Measurements from ENCODE around the gene DCLK1.
"Not testable (repeated sequence)": the region's sequence is repeated elsewhere in the genome, so short reads cannot be mapped to it uniquely, and the experiment has no call there.

DCLK1 gene

GRCh38 chr13:36130552-36131221 is 495 bp downstream of the DCLK1 start:
- no peak for DNase-seq

DNA sequence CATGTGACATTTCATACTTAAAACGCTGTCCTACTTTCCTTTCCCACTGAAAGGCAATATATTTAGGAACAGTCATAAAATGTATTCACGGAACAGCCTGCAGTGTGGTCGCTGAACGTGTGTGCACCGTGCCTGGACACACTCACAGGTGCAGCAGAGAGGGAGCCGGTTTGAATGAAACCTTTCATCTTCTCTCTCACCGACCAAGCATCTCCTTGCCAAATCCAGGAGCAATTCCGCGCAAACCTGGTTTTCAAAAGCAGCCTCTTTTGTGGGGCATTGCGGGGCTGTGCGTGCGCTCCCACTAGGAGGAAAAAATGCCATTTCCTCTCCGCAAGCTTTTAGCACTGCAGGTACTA is 1.0 kb downstream of the DCLK1 start:
- no peak for DNase-seq

- DNase-seq = no peak
Measured at GRCh38 chr13:36129539-36129938, 1.6 kb downstream of the DCLK1 start.

GRCh38 chr13:36126491-36126890 is 4.7 kb downstream of the DCLK1 start:
- DNase-seq = no peak

GRCh38 chr13:36125841-36126240 is 5.3 kb downstream of the DCLK1 start:
- DNase-seq = no peak

GRCh38 chr13:36124236-36124822 is 6.9 kb downstream of the DCLK1 start:
- DNase-seq = no peak

- DNase-seq = no peak
Measured at GRCh38 chr13:36115306-36115705, 15.9 kb downstream of the DCLK1 start.

DNA sequence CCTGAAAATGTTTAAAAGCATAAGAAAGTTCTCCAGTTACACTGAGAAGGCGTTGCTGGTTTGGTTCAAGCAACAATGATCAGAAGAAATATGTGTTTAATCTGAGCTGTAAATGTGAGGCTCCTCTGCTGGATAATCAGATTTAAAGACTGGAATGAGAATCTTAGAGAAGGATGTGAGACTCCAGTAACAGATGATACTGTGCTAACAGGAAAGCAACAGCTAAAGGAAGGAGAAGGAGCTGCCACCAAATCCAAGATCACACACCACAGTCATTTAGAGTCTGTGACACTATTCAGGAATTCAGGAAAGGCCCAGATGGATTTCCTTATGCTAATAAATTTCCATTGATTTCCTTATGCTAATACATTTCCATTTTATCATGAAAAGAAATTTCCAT is 16.9 kb downstream of the DCLK1 start:
- DNase-seq = no peak

- no peak for DNase-seq
Measured at GRCh38 chr13:36108954-36109353, 22.2 kb downstream of the DCLK1 start.

- DNase-seq = no peak
Measured at GRCh38 chr13:36108342-36108741, 22.8 kb downstream of the DCLK1 start.

DNA sequence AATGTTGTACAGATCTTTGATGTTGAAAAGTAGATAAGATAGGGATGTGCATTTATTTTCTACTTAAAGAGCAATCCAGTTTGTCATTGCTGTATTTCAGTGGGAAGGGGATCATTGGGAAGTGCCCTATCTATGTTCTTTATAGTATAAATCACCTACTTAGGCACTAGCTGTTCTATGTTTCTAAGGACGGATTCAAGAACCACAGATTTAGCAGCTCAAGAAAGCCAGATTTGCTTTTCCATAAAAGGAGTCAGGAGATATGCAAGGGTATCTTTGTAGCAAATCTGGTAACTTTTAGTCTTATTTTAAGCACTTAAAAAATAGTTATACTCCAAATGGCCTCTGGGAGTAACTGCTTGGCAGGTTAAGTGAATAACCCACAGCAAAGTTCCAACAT is 23.7 kb downstream of the DCLK1 start:
- no peak for DNase-seq

DNA sequence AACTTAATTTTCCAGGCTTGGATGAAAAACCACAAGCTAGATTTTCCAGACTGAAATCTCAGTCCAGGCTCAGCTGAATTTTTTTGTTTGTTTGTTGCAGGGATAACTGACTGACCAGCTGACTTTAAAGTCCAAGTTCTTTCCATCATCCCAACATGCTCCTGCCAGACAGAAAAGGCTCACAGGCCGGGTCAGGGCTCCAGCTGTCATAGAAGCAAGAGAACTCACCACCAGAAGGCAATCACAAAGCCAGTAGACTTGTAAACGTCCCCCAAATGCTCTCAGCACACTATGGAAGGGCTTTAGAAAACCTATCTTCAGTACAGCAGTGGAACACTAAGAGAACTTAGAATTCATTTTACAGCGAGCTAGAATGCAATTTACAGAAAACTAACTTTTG is 25.5 kb downstream of the DCLK1 start:
- DNase-seq = no peak

GRCh38 chr13:36102721-36103120 is 28.5 kb downstream of the DCLK1 start:
- DNase-seq = no peak

DNA sequence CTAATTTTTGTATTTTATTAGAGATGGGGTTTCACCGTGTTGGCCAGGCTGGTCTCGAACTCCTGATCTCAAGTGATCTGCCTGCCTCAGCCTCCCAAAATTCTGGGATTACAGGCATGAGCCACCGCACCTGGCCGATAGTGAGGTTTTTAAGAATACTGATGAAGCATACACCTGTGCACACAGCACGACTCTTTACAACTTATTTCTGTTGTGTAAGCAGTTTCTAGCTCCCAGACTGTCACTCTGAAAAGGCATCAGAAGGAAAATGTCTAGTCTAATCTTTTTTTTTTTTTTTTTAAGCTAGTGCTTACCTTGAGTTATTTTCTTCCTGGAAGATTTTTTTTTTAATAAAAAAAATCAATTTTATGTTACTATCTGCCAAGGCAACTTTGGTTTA is 29.3 kb downstream of the DCLK1 start:
- DNase-seq = not testable (repeated sequence)

DNA sequence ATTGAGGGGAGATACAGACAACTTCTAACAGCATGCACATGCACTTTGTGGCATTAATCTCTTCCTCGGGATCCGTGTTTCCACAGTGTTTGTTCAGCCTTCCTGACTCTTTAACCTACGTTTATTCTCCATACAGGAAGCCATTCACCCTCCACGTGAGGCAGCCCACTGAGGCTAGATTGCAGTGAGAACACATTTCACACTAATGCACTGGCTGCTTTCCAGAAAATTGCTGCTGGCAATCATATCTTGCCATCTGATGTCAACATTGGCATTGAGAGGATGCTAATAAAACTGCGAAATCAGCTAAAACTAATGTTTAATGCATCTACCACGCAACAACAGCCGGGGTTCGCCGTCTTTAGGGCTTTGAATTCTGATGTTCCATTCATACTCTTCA is 30.0 kb downstream of the DCLK1 start:
- no peak for DNase-seq

DNA sequence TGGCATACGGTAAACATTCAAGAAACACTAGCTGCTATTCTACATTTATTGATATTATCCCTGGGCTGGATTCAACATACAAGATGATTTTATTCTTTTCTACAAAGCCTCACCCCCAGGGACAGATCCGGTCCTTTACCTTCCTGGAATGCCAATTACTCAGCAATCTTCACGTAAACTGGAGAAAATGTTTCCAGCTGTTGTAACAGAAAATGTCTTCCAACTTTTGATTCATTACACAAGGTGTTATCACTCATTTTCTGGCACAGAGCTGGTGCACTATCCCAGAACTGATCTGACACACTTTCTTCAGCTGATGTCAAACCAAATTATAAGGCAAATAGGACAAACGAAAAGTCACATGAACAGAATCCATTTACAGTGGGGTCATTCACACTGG is 33.1 kb downstream of the DCLK1 start:
- DNase-seq = no peak

DNA sequence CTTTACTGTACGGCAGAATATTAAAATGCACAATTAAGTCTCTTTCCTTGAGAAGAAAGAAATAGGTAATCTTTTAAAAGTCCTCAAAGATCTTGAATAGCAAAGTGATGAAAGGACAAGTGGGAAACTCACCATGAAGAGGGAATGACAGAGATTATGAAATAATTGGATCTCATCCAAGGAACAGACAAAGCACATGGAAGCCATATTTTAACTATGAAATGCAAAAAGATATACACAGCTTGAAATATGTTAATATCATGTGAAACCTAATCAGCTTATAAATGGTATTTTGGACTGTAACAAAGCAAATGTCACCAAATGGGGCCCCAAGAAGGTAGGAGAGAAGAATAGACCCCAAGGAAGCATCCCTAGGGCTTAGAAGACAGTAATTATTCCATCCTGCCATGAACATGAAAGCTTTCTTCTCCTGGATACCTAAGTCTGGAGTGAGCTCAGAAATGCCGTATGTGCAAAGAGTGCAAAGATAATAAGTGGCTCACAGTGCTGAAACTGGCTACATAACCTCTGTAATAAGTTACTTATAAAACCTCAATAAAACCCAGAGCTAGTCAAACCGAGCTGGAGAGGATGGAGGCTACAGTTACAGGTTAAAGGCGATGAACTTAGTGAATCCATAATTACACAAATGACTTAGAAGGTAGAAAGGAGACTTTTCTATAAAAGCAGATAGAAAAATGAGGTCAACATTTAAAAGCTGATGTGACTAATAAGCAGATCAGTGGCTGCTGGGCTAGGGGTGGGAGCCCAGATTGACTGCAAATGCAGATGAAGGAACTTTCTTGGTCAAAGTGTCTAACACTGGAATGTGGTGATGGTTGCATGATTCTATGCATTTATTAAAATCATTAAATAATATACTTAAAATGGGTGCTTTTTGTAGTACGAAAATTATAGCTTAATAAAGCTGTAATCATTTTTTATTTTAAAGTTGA is 34.4 kb downstream of the DCLK1 start:
- no peak for DNase-seq

DNA sequence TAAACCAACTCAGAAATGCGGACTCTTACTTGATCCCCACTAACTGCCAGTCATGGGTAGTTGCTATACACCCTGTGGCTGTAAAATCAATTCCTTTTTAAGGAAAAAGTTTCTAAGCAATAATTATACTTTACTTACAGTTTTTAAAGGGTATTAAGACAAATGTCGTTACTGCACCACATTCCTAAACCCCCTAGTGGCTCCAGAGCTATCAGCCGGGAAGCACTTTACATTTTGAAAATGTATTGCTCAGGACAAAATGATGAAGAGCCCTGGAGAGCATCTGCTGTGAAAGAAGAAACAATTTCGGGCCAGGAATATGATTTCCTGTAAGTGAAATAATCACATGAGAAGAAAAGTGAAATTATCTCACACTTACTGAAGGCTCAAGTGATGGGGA is 36.7 kb downstream of the DCLK1 start:
- DNase-seq = no peak

DNA sequence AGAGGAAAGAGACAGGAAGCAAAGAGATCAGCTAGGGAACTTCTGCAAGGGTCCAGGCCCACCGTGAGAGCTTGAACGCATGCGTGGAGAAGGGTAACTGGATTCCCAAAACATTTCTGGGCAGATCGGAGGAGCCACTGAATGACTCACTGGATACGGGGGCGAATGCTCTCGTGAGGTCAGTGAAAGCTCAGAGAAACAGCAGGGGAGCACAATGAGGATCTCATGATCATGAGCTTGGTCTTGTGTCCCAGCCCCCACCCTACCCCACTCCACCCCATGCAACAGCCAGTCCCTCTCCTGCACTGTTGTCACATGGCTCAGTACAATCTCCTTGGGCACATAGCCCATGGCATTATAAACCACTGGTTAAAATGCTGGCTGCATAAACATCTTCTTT is 40.6 kb downstream of the DCLK1 start:
- DNase-seq = no peak

DNA sequence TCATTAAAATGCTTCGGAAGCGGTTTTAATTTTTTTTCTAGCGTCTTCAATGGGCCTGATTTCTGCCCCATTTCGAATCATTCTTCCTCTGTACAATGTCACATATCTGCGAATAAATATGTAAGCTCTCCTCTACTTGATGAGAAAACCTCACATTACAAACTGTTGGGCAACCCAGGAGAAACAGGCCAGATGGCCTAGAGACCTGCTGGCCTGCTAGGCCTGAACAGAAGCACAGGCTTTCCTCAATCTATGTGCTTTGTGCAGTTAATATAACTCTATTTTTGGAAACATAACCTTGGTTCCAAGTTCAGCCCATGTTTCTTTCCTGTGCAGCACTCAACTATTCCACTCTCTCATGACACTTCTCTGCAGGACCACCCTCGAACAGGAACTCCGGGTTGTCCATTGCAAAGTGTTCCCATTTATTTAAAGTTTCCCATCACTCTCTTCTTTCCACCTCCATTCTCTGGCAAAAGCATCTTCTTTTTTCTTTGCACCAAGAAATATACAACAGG is 42.0 kb downstream of the DCLK1 start:
- no peak for DNase-seq

DNA sequence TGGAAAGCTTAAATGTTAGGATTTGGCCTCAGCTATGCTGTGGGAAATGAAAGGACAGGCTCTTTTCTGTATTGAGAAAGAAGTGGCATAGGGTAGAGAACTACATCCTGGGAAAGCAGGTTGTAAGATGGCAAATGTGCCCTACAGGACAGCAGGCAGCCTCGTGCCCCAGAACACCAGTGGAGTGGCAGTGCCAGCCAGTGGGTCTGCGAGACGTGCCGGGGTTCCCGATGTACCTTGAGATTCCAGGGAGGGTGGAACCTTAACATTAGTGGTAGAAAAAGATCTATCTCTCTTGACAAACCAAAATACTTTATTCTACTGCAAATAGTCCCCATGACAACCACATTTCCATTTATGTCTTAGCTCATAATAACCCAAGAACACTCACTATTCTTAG is 42.7 kb downstream of the DCLK1 start:
- no peak for DNase-seq

DNA sequence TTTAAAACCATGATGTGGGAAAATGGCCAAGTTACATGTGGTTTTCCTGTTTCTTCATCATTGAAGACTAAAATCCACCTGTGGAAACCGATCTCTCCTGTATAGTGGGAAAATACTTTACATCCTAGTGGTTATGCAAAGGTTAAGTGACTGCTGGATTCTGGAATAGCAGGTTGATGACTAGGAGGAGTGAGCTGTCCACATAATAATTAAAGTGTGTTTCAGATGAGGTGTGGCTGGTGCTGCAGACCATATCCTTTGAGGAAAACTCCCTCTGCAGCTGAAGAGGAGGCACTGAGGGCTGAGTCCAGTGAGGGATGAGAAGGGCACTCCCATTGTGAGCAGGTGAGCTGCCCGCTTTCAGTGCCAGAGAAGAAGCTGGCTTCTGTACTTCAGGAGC is 43.2 kb downstream of the DCLK1 start:
- DNase-seq = no peak

GRCh38 chr13:36086117-36086516 is 45.1 kb downstream of the DCLK1 start:
- DNase-seq = no peak

- no peak for DNase-seq
Measured at GRCh38 chr13:36084131-36084530, 47.1 kb downstream of the DCLK1 start.

All from activated CD4-positive, alpha-beta T cell treated with anti-CD3 and anti-CD28 coated beads, Interleukin-2, Interleukin-6, amounts not matched to agents 100 ng/mL and 50 ng/mL, durations not matched to agents 16 hours and 8 hours (primary cell).